Erythroblast (primary cell): ENCODE results near the gene TPRX2.

Source experiments
- GATA1 ChIP-seq: IDR thresholded peaks from 2 replicates; pipeline ENCODE4 v1.6.1; 2011; ENCODE audit warnings: low read depth, mild to moderate bottlenecking, control low read depth, low read length, moderate library complexity
- POLR2A ChIP-seq: IDR thresholded peaks from 2 replicates; pipeline ENCODE4 v1.6.1; 2011; ENCODE audit warnings: mild to moderate bottlenecking, low read length

DNA sequence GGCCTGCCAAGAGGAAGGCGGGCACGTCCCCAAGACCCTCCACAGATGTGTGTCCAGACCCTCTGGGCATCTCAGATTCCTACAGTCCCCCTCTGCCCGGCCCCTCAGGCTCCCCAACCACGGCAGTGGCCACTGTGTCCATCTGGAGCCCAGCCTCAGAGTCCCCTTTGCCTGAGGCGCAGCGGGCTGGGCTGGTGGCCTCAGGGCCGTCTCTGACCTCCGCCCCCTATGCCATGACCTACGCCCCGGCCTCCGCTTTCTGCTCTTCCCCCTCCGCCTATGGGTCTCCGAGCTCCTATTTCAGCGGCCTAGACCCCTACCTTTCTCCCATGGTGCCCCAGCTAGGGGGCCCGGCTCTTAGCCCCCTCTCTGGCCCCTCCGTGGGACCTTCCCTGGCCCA, 19.6 kb upstream of the TPRX2 start:
- TF ChIP-seq POLR2A (no peak), GATA1 (no peak)
